CD4-positive, alpha-beta T cell treated with Interleukin-6 at 100 ng/mL for 8 hours (primary cell): ENCODE results near the gene COL28A1.

Experiments
- DNase-seq: peaks from one replicate; pipeline ENCODE4 v3.0.0-alpha.2; 2020; ENCODE audit warnings: mixed read lengths, low spot score

Gene COL28A1

GRCh38 chr7:7331523-7331922 is 204.2 kb downstream of the COL28A1 start:
- no peak for DNase-seq

- DNase-seq: no peak
Measured at GRCh38 chr7:7330997-7331396, 204.7 kb downstream of the COL28A1 start.

- DNase-seq: no peak
Measured at GRCh38 chr7:7329326-7329725, 206.3 kb downstream of the COL28A1 start.

GRCh38 chr7:7327423-7327822 is 208.2 kb downstream of the COL28A1 start:
- no peak for DNase-seq

- no peak for DNase-seq
Measured at GRCh38 chr7:7324698-7325097, 211.0 kb downstream of the COL28A1 start.

GRCh38 chr7:7323921-7324320 is 211.8 kb downstream of the COL28A1 start:
- no peak for DNase-seq

- no peak for DNase-seq
Measured at GRCh38 chr7:7323352-7323751, 212.3 kb downstream of the COL28A1 start.

GRCh38 chr7:7321681-7322080 is 214.0 kb downstream of the COL28A1 start:
- no peak for DNase-seq

GRCh38 chr7:7318601-7319000 is 217.1 kb downstream of the COL28A1 start:
- no peak for DNase-seq

GRCh38 chr7:7317850-7318249 is 217.8 kb downstream of the COL28A1 start:
- no peak for DNase-seq

- DNase-seq: no peak
Measured at GRCh38 chr7:7315851-7316250, 219.8 kb downstream of the COL28A1 start.

GRCh38 chr7:7312323-7312722 is 223.3 kb downstream of the COL28A1 start:
- no peak for DNase-seq

GRCh38 chr7:7311001-7311400 is 224.7 kb downstream of the COL28A1 start:
- DNase-seq: no peak

- no peak for DNase-seq
Measured at GRCh38 chr7:7309203-7309602, 226.5 kb downstream of the COL28A1 start.
